ENCODE measurements around the gene ARHGAP26.

GRCh38 chr5:143201589-143201988, 431.4 kb downstream of the ARHGAP26 start:
- TF ChIP-seq CTCF (conservative IDR thresholded peaks at IDR 0.05 in 1 of 2, IDR thresholded peaks at IDR 0.05 in 1 of 2; ENCODE audit: low read depth in 1 of 2, low read length in 2 of 2), result no peak
- no peak for TF ChIP-seq EZH2 (IDR thresholded peaks at IDR 0.05; ENCODE audit: low read length, missing control alignments)
